HT-29 (cell line): ENCODE data around the gene GCN1. TPM values are rescaled to one million over a fixed set of nuclear protein-coding genes. Genes with fewer than 3 reads are reported as not detected.

Experiments
- DNase-seq: peaks from one replicate; pipeline ENCODE4 v3.0.0-alpha.2; 2015; ENCODE audit warnings: low spot score
- total RNA-seq: library from RNA; depleted of rRNA; stranded (reverse); fragments of >200 nt; shearing (Covaris generic); gene quantifications from 2 replicates; pipeline ENCODE4 v1.2.3, GENCODE V29; 2014

GCN1 gene
- total RNA-seq, 1 experiment from 2014 or later, result 217 TPM

- no peak for DNase-seq
These were observed 12.4 kb downstream of the GCN1 start for GRCh38 chr12:120181991-120182631.

GRCh38 chr12:120180975-120181374, 13.5 kb downstream of the GCN1 start:
- DNase-seq, result no peak

GRCh38 chr12:120175537-120175936, 19.0 kb downstream of the GCN1 start:
- no peak for DNase-seq

- DNase-seq, result no peak
These were observed 19.5 kb downstream of the GCN1 start for GRCh38 chr12:120175062-120175461.

- DNase-seq, result no peak
These were observed 22.5 kb downstream of the GCN1 start for GRCh38 chr12:120172053-120172452.

- DNase-seq, result no peak
These were observed 23.9 kb downstream of the GCN1 start for GRCh38 chr12:120170631-120171030.

DNA sequence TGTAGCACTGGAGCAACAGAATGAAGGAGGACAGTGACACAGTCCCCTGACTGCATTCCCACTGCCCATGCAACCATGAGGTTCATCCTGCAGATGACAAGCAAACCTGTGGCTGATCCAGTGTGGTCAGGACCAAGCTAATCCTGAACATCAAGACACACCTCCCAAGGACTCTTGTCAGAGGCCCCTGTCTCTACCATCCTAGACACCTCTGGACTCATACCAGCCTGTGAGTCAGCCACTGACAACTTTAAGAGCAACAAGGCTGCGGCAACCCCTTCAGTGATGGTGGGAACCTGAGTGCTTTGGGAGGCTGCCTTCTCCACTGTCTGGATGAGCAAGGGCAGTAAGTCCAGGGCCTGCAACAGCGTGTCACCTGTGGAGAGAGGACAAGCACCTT, 24.6 kb downstream of the GCN1 start:
- DNase-seq, result no peak

GRCh38 chr12:120168337-120168736, 26.2 kb downstream of the GCN1 start:
- no peak for DNase-seq

- no peak for DNase-seq
These were observed 26.9 kb downstream of the GCN1 start for GRCh38 chr12:120167529-120168095.

GRCh38 chr12:120164293-120164692, 30.2 kb downstream of the GCN1 start:
- no peak for DNase-seq

DNA sequence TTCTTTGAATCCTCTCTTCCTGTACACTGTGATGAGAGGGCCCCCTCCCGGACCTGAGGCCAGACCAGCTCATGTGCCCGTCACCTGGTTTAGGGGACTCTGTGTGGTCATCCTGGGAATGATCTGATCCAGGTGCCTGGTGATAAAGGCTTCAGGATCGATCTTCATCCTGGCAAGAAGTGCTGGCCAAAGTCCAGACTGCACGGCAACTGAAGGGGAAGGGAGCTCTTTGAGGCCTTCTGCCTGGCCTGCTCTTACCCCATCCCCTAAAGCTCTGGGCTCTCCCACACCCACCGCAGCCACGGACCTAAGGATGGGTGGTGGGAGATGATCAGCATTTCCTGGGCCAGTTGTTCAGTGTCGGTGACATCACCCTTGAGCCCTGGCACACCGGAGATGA, 31.8 kb downstream of the GCN1 start:
- no peak for DNase-seq

GRCh38 chr12:120161852-120162251, 32.7 kb downstream of the GCN1 start:
- no peak for DNase-seq

GRCh38 chr12:120159509-120160237, 34.8 kb downstream of the GCN1 start:
- DNase-seq, result no peak

DNA sequence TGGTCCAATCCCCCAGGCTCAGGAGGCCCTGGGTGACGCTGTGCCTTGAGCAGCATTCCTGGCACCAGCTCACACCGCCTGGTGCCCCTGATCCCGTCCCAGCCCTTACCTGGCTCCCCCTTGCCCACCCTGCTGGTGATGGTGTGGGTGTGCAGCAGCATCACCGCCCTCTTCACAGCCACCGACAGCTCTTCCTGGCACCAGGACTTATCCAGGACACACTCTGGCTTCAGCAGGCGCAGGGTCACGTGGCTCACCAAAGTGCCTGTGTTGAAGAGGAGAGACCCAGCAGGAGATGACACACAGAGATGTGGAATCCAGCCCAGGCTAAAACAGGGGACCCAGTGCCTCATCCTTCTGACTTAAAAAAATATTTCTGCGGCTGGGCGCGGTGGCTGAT, 36.2 kb downstream of the GCN1 start:
- DNase-seq, result no peak

DNA sequence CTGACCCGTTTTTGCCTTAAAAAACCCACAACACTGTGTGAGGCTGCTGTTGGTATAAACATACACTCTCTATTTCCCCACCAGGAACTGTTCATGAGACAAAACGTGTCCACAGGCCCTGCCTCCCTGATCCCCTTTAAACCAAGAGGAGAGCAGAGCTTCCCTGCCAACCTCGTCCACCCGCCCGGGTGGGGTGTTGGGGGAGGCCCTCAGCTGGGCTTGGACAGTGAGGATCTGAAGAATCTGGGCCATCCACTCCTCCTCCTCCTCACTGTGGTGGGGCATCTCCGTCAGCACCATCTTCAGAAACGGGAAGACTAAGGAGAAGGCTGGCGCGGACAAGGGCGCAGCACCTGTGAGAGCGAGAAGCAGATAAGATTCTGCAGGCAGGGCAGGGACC, 36.8 kb downstream of the GCN1 start:
- DNase-seq, result no peak

DNA sequence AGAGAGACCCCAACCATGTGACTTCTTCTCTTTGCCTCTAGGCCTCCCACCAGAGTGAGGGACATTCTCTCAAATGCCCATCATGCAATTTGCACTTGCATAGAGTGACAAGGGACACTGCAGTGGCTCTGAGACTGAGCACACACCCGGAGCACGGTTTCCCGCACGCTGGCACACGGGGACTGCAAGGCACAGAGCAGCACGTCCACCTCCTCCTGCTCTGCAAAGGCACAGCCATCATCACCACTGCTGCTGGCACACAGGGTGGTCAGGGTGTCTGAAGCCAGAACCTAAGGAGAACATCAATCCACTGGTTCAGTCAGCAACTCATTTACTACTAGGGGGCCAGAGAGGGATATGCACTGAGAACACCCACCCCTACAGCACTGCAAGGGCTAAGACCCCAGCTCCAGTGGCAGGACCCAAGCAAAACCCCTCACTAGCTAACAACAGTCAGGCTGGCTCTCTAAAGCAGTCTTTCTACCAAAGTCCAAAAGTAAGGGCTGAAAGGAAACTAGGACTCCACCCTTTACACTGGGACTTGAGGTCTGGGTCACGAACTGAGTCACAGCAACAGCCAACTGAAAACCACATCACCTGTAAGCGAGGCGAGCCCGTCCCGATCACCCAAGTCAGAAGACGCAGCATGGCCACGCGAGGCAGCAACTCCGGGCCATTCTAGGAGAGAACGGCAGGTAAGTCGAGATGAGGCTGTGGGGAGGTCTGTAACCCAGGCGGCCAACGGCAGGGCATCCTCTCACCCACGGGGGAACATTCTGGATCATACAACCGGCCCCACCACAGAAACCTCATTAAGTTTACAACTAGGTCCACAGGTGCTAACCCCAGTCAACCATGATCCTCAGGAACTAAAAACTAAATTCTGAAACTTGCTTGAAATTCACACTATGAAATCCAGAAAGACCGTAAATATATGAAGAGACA, 37.9 kb downstream of the GCN1 start:
- DNase-seq, result no peak

DNA sequence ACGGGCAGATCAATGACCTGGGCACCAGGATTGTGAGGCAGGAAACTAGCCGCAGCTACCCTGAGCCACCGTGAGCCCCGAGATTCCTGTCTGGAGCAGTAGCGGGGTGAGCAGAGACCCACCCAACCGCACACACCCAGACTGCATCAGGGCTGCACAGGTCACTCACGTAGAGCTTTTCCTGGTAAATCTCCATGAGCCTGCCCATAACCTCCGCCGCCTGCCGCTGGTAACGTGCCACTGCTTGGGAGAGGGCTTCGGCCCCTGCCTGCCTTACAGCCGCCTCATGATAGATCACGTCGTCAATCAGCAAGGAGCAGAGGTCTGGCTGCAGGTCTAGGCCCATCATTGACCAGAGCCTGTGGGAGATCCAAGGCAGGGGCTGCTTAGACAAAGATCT, 39.4 kb downstream of the GCN1 start:
- DNase-seq, result no peak

GRCh38 chr12:120150919-120151525, 43.5 kb downstream of the GCN1 start:
- DNase-seq, result no peak

DNA sequence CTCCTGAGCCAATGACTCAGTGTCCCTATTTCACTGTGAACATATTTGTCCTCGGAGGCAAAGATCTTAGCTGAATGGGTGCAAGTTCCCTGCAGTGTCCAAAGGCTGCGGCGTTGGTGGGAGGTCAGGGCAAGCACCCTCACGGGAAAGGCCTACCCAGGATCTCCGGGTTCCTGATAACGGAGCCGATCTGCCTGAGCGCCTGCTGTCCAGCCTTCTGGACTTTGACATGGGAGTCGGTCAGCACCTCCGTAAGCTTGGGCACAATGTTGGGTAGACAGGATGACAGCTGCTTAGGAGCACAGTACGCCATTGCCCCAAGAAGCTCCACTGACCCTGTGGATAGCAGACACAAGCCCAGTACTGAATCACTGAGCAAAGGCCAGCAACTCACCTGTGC, 46.5 kb downstream of the GCN1 start:
- DNase-seq, result no peak

DNA sequence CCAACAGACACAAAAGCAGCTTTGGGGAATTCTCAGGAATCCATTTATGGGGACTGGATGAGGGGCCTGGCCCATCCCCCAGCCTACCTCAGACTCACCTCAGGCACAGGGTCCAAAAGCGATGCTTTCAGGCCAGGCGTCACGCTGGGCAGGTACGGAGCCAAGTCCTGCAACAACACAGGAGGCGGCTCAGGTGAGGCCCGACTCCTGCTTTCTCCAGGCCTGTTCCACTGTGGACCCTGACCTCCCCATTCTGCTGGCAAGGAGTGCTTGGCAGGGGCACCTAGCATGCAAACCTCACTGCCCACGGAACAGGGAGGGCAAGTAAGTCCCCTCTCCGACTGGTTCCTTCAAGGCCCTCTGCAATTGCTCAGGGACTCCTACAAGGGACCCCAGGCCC, 49.4 kb downstream of the GCN1 start:
- no peak for DNase-seq

DNA sequence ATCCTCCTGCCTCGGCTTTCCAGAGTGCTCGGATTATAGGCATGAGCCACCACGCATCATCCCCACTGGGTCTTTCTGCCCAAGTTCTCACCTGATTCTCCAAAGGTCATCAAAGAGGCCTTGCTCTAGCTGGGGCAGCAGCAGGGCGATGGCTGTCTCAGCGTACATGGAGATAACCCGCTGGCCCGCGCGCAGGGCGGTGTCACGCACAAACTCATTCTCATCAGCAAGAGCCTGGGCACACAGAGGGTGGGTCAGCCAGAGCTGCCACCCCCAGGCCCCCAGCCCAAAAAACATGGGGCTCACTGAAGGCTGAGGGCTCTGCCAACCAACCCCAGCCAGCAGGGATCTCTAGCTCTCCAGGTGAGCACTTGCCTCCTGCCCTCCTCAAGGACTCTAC, 50.3 kb downstream of the GCN1 start:
- no peak for DNase-seq
